ENCODE measurements around the gene SELENOP. TPM values are rescaled to one million over a fixed set of nuclear protein-coding genes. Genes with fewer than 3 reads are reported as not detected.
A peak's percentile ranks its signal among the peaks of the same experiment; 100 is the strongest.

The SELENOP gene
- total and polyA plus RNA-seq, 2 of the 8 experiments (the other 6 are each of a cell fraction or from before 2014, with no cell fraction given), result 5.5 to 19.4 TPM

GRCh38 chr5:42813533-42813932 lies 1.8 kb upstream of the SELENOP start:
- POLR2A ChIA-PET (ENCODE audit: partially characterized antibody), result no interaction called here
- Histone ChIP-seq H3K4me1 (replicated peaks in 1 of 4; ENCODE audit: control insufficient read depth in 3 of 4, insufficient read depth in 4 of 4, low read length in 3 of 4) (peaks cover 7 to 13% (median 10%) of the 10 kb centered on the region in 4 experiments; a peak in 5 of 7 replicates), H3K4me2 (ENCODE audit: insufficient read depth in 1 of 2, low read depth in 2 of 2, low read length in 2 of 2) (peak overlapping the region in 1 of 2 experiments; percentile 1; a peak in 1 of 4 replicates), H4K5ac (ENCODE audit: insufficient read length, low read depth, low read length) (no peak overlapping the region), H2BK5ac (ENCODE audit: low read depth, low read length) (no peak overlapping the region), H2BK15ac (ENCODE audit: low read length) (no peak overlapping the region), H3K27me3 (replicated peaks in 1 of 4; ENCODE audit: control insufficient read depth in 3 of 4, extremely low read depth in 1 of 4, insufficient read depth in 3 of 4, low read length in 3 of 4) (no peaks in the 10 kb centered on the region), H2BK12ac (ENCODE audit: low read depth, low read length) (no peak overlapping the region), H3K23ac (ENCODE audit: insufficient read length) (no peak overlapping the region), H4K8ac (ENCODE audit: extremely low read depth, insufficient read depth, low read length) (no peak overlapping the region), H3K4me3 (ENCODE audit: extremely low read depth in 1 of 4, insufficient read depth in 2 of 4, low read depth in 3 of 4, low read length in 4 of 4) (no peak overlapping the region; a peak in 1 of 8 replicates), H4K20me1 (replicated peaks in 1 of 2; ENCODE audit: control insufficient read depth in 1 of 2, insufficient read depth in 2 of 2, low read length in 2 of 2) (no peaks in the 10 kb centered on the region), H3K18ac (ENCODE audit: extremely low read depth, low read length) (no peak overlapping the region), H2AFZ (ENCODE audit: low read length) (no peak overlapping the region), H3K14ac (ENCODE audit: insufficient read length) (no peak overlapping the region), H2BK120ac (replicated peaks; ENCODE audit: low read depth, low read length) (no peak overlapping the region), H3K9me3 (ENCODE audit: insufficient read depth in 2 of 2, low read depth in 1 of 2, low read length in 1 of 2) (no peaks in the 10 kb centered on the region), H3K56ac (replicated peaks; ENCODE audit: insufficient read length, low read depth, low read length) (no peak overlapping the region), H3K79me2 (ENCODE audit: control insufficient read depth in 1 of 2, insufficient read depth in 2 of 2, low read length in 2 of 2) (peaks cover 0 to 6% of the 10 kb centered on the region in 2 experiments; a peak in 1 of 4 replicates), H2BK20ac (ENCODE audit: low read length) (no peak overlapping the region), H3K36me3 (ENCODE audit: control insufficient read depth in 2 of 4, insufficient read depth in 4 of 4, low read length in 3 of 4) (no peaks in the 10 kb centered on the region), H3K9ac (replicated peaks in 1 of 4; ENCODE audit: extremely low read depth in 1 of 4, low read depth in 3 of 4, low read length in 3 of 4) (no peak overlapping the region), H3K23me2 (ENCODE audit: low read depth, low read length) (no peaks in the 10 kb centered on the region), H2AK5ac (ENCODE audit: low read depth, low read length) (no peak overlapping the region), H3K27ac (ENCODE audit: low read depth, low read length) (no peak overlapping the region), H3K4ac (replicated peaks; ENCODE audit: insufficient read length, low read depth, low read length) (no peak overlapping the region), H4K91ac (replicated peaks; ENCODE audit: insufficient read length, low read length) (no peak overlapping the region), H3K79me1 (ENCODE audit: low read depth, low read length) (no peaks in the 10 kb centered on the region)
- WGBS, 2 experiments (ENCODE audit: extremely low coverage in 1 of 2, insufficient coverage in 1 of 2, insufficient read length in 1 of 2, insufficient replicate concordance in 2 of 2, low coverage in 1 of 2, low lambda C conversion rate in 2 of 2, missing lambda C conversion rate in 1 of 2), result 19% methylated on average over 19 of the region's 19 CpGs; no CpG with 5 or more reads in 1 of the 2 experiments
- no peak for FAIRE-seq
- DNase-seq (ENCODE audit: low read depth in 1 of 2, low spot score in 2 of 2), result peak; percentile 67 to 74
- CTCF ChIA-PET (ENCODE audit: partially characterized antibody), result interaction anchor here (0.9 kb wide), 1 partner anchor 114 kb away, joined by 3 read pairs; no protein-coding TSS in a partner anchor
- TF ChIP-seq BRCA1 (IDR thresholded peaks at IDR 0.05; ENCODE audit: low read depth, low read length) (no peak), POU5F1 (IDR thresholded peaks at IDR 0.05; ENCODE audit: low read depth, low read length) (no peak), JUND (IDR thresholded peaks at IDR 0.05; ENCODE audit: low read length) (0 out of 2 replicates have a peak, but pooled peaks have one; percentile 10), TCF12 (IDR thresholded peaks at IDR 0.05; ENCODE audit: low read depth, low read length) (0 out of 2 replicates have a peak, but pooled peaks have one; percentile 34), EP300 (IDR thresholded peaks at IDR 0.05; ENCODE audit: borderline replicate concordance in 1 of 2, low read depth in 2 of 2, low read length in 2 of 2) (peak in 1 of 2 experiments; percentile 84; a peak in 1 of 3 replicates), BACH1 (IDR thresholded peaks at IDR 0.05; ENCODE audit: low read length) (no peak), CREB1 (IDR thresholded peaks at IDR 0.05) (0 out of 2 replicates have a peak, but pooled peaks have one; percentile 30), RAD21 (IDR thresholded peaks at IDR 0.05 in 1 of 2, conservative IDR thresholded peaks at IDR 0.05 in 1 of 2; ENCODE audit: low read depth in 2 of 2, low read length in 2 of 2) (0 out of 4 replicates have a peak, but pooled peaks of 1 of the 2 experiments have one; percentile 5), TAF1 (IDR thresholded peaks at IDR 0.05; ENCODE audit: low read depth, low read length) (peak; percentile 35; the same call in 1 of the 2 replicates), TEAD4 (IDR thresholded peaks at IDR 0.05; ENCODE audit: low read depth, low read length) (peak; percentile 73), JUN (IDR thresholded peaks at IDR 0.05; ENCODE audit: low read depth, low read length) (no peak), SRF (IDR thresholded peaks at IDR 0.05; ENCODE audit: low read depth, low read length) (no peak), BCL11A (IDR thresholded peaks at IDR 0.05; ENCODE audit: low read depth in 2 of 2, low read length in 2 of 2) (no peak), YY1 (IDR thresholded peaks at IDR 0.05; ENCODE audit: low read depth, low read length) (0 out of 2 replicates have a peak, but pooled peaks have one; percentile 31), SP1 (IDR thresholded peaks at IDR 0.05; ENCODE audit: low read depth, low read length) (peak; percentile 67; the same call in 1 of the 2 replicates)
